HCT116 (cell line): ENCODE measurements around the gene SGPP2. TPM values are rescaled to one million over a fixed set of nuclear protein-coding genes. Genes with fewer than 3 reads are reported as not detected.

Experiments
- ATAC-seq: fragments of 200-7000 bp; cut with Tn5 transposase; 2 replicates; pipeline ENCODE4 v1.9.1; 2020; ENCODE audit warnings: mild to moderate bottlenecking, moderate library complexity
- BruUV-seq: library from RNA; stranded (reverse); fragments of 400-500 nt; replicated peaks from 2 replicates; lab custom pipeline; 2021; lab: Mats Ljungman, UMichigan
- CTCF ChIA-PET: fragments of 300-600 bp; sonication (Branson Sonifier 250); formaldehyde crosslinking; loops from one replicate; lab custom pipeline; 2021; ENCODE audit warnings: antibody characterized with exemption; lab: Charles Lee
- POLR2A ChIA-PET: fragments of 300-600, 350-600 bp; sonication (Branson Sonifier 250); formaldehyde crosslinking; loops from one replicate; lab custom pipeline; 2021; ENCODE audit warnings: antibody characterized with exemption; lab: Charles Lee
- RAD21 ChIA-PET, 2 experiments: fragments of 300-600 bp; sonication (Branson Sonifier 250); formaldehyde crosslinking; loops; one replicate each; lab custom pipeline; 2023; ENCODE audit warnings: low total read pairs in 2 of 2; ENCODE audit not compliant: uncharacterized antibody in 2 of 2, unreplicated experiment in 2 of 2, low non-redundant PET in 1 of 2; lab: Charles Lee
- DNase-seq: peaks from one replicate; pipeline ENCODE4 v3.0.0-alpha.2; 2010; ENCODE audit warnings: low read depth, low spot score
- H2AFZ ChIP-seq: fragments of 200-600 bp; shearing (Covaris generic), sonication (generic); 2 replicates; pipeline ENCODE4 v1.6.1; 2017; ENCODE audit warnings: low read depth, mixed run types, mixed read lengths, antibody characterized with exemption, low read length; ENCODE audit not compliant: poor library complexity, severe bottlenecking
- H3K27ac ChIP-seq: 2 replicates; pipeline ENCODE4 v1.5.1; 2012; ENCODE audit warnings: low read depth, low read length
- H3K27me3 ChIP-seq: fragments of 200-600 bp; sonication (generic); 2 replicates; pipeline ENCODE4 v1.6.1; 2016; ENCODE audit warnings: mixed run types, low read length, mixed read lengths; ENCODE audit not compliant: insufficient read depth
- H3K36me3 ChIP-seq, 2 experiments: fragments of 200-500 bp in 1 of 2; fragments of 200-600 bp in 1 of 2; sonication (Bioruptor generic) in 1 of 2; sonication (generic) in 1 of 2; 2 replicates each; pipeline versions ENCODE4 v1.5.1 to v1.6.1; 2014 to 2016; ENCODE audit warnings: low read length in 2 of 2, inconsistent platforms in 1 of 2, mixed read lengths in 1 of 2, mixed run types in 1 of 2; ENCODE audit not compliant: insufficient read depth in 2 of 2, control insufficient read depth in 1 of 2
- H3K4me1 ChIP-seq, 2 experiments: fragments of 200-600 bp in 1 of 2; sonication (generic) in 1 of 2; 2 replicates each; pipeline versions ENCODE4 v1.5.1 to v1.6.1; 2012 to 2017; ENCODE audit warnings: low read length in 2 of 2, inconsistent platforms in 1 of 2, mild to moderate bottlenecking in 1 of 2, mixed read lengths in 1 of 2, mixed run types in 1 of 2, moderate library complexity in 1 of 2; ENCODE audit not compliant: insufficient read depth in 2 of 2, control insufficient read depth in 1 of 2
- H3K4me2 ChIP-seq: fragments of 200-600 bp; sonication (generic); 2 replicates; pipeline ENCODE4 v1.6.1; 2017; ENCODE audit warnings: mixed run types, low read length, mixed read lengths
- H3K4me3 ChIP-seq, 2 experiments: fragments of 200-600 bp in 1 of 2; sonication (generic) in 1 of 2; replicated peaks in 1 of 2; 2 replicates each; pipeline ENCODE4 v1.5.1; 2011 to 2016; ENCODE audit warnings: low read length in 2 of 2, control low read depth in 1 of 2, low read depth in 1 of 2, mild to moderate bottlenecking in 1 of 2, mixed read lengths in 1 of 2, mixed run types in 1 of 2
- H3K79me2 ChIP-seq: fragments of 200-600 bp; sonication (generic); 2 replicates; pipeline ENCODE4 v1.6.1; 2017; ENCODE audit warnings: mild to moderate bottlenecking, mixed run types, low read length, moderate library complexity, mixed read lengths; ENCODE audit not compliant: insufficient read depth
- H3K9ac ChIP-seq: fragments of 200-600 bp; sonication (generic); 2 replicates; pipeline ENCODE4 v1.6.1; 2016; ENCODE audit warnings: low read length, mixed read lengths
- H3K9me2 ChIP-seq: fragments of 200-600 bp; sonication (generic), shearing (Covaris generic); 2 replicates; pipeline ENCODE4 v1.6.1; 2017; ENCODE audit warnings: mixed run types, mild to moderate bottlenecking, moderate library complexity; ENCODE audit not compliant: insufficient read depth
- H3K9me3 ChIP-seq, 2 experiments: fragments of 200-500 bp in 1 of 2; fragments of 200-600 bp in 1 of 2; sonication (Bioruptor generic) in 1 of 2; sonication (generic) in 1 of 2; 2 replicates each; pipeline ENCODE4 v1.6.1; 2014 to 2017; ENCODE audit warnings: low read length in 2 of 2, mixed read lengths in 2 of 2, inconsistent platforms in 1 of 2, low read depth in 1 of 2, mild to moderate bottlenecking in 1 of 2, mixed run types in 1 of 2, moderate library complexity in 1 of 2; ENCODE audit not compliant: control insufficient read depth in 1 of 2, insufficient read depth in 1 of 2
- H4K20me1 ChIP-seq: fragments of 200-600 bp; sonication (generic), shearing (Covaris generic); 2 replicates; pipeline ENCODE4 v1.6.1; 2017; ENCODE audit warnings: mixed run types, mild to moderate bottlenecking, moderate library complexity; ENCODE audit not compliant: insufficient read depth
- ATF3 ChIP-seq: IDR thresholded peaks from 2 replicates; pipeline ENCODE4 v1.6.1; 2012
- CBX3 ChIP-seq: IDR thresholded peaks from 2 replicates; pipeline ENCODE4 v1.6.1; 2012; ENCODE audit warnings: low read depth
- CEBPB ChIP-seq: IDR thresholded peaks from 2 replicates; pipeline ENCODE4 v1.6.1; 2012; ENCODE audit warnings: low read depth
- CTCF ChIP-seq, 3 experiments: fragments of 200-600 bp in 1 of 3; sonication (generic) in 1 of 3; IDR thresholded peaks in 2 of 3; conservative IDR thresholded peaks in 1 of 3; 2 replicates each; pipeline ENCODE4 v1.5.1; 2012 to 2017; ENCODE audit warnings: low read depth in 2 of 3, low read length in 2 of 3, antibody characterized with exemption in 1 of 3, borderline replicate concordance in 1 of 3, control low read depth in 1 of 3, mild to moderate bottlenecking in 1 of 3, mixed read lengths in 1 of 3, mixed run types in 1 of 3, moderate library complexity in 1 of 3; ENCODE audit not compliant: insufficient read depth in 1 of 3
- EGR1 ChIP-seq: IDR thresholded peaks from 2 replicates; pipeline ENCODE4 v1.6.1; 2012; ENCODE audit warnings: low read depth
- ELF1 ChIP-seq: IDR thresholded peaks from 2 replicates; pipeline ENCODE4 v1.6.1; 2012; ENCODE audit warnings: low read depth, borderline replicate concordance
- EZH2 ChIP-seq: fragments of 200-600 bp; sonication (generic); IDR thresholded peaks from 2 replicates; pipeline ENCODE4 v1.6.1; 2017; ENCODE audit warnings: antibody characterized with exemption, mixed run types
- EZH2phosphoT487 ChIP-seq: fragments of 200-600 bp; IDR thresholded peaks from 2 replicates; pipeline ENCODE4 v1.6.1; 2018; ENCODE audit warnings: antibody characterized with exemption, borderline replicate concordance
- FOSL1 ChIP-seq: IDR thresholded peaks from 2 replicates; pipeline ENCODE4 v1.6.1; 2012; ENCODE audit warnings: low read depth
- JUND ChIP-seq: IDR thresholded peaks from 2 replicates; pipeline ENCODE4 v1.6.1; 2012
- POLR2A ChIP-seq: IDR thresholded peaks from 2 replicates; pipeline ENCODE4 v1.7.0; 2011; ENCODE audit warnings: borderline replicate concordance; ENCODE audit not compliant: insufficient read depth, insufficient read length; ENCODE audit errors: extremely low read depth
- RAD21 ChIP-seq: IDR thresholded peaks from 2 replicates; pipeline ENCODE4 v1.6.1; 2012; ENCODE audit warnings: low read depth, mild to moderate bottlenecking
- SIN3A ChIP-seq: IDR thresholded peaks from 2 replicates; pipeline ENCODE4 v1.6.1; 2012; ENCODE audit warnings: low read depth
- SP1 ChIP-seq: IDR thresholded peaks from 2 replicates; pipeline ENCODE4 v1.6.1; 2012; ENCODE audit warnings: low read depth
- SRF ChIP-seq: IDR thresholded peaks from 2 replicates; pipeline ENCODE4 v1.6.1; 2012; ENCODE audit warnings: low read depth
- TCF7L2 ChIP-seq: IDR thresholded peaks from 2 replicates; pipeline ENCODE4 v1.7.0; 2011; ENCODE audit warnings: borderline replicate concordance, inconsistent platforms; ENCODE audit not compliant: insufficient read depth, insufficient read length; ENCODE audit errors: extremely low read depth
- YY1 ChIP-seq: IDR thresholded peaks from 2 replicates; pipeline ENCODE4 v1.6.1; 2011; ENCODE audit warnings: low read length, low read depth, moderate library complexity, mild to moderate bottlenecking; ENCODE audit not compliant: insufficient replicate concordance; ENCODE audit errors: extremely low read depth
- ZFX ChIP-seq: fragments of 450-650 bp; IDR thresholded peaks from 2 replicates; pipeline ENCODE4 v1.6.1; 2017
- ZNF274 ChIP-seq: fragments of 200-500 bp; sonication (Bioruptor generic); IDR thresholded peaks from 2 replicates; pipeline ENCODE4 v1.6.1; 2014; ENCODE audit warnings: mild to moderate bottlenecking, low read depth, low read length, inconsistent platforms
- intact Hi-C: fragments of 100-400 bp; cut with micrococcal nuclease; formaldehyde crosslinking; loops from 2 replicates; pipeline ENCODE4 v1.10.0; 2022
- total RNA-seq: library from RNA; stranded (reverse); gene quantifications from one replicate; pipeline ENCODE4 v1.2.1, GENCODE V29; 2021; ENCODE audit not compliant: unreplicated experiment
- TF ChIP-seq, protein P1 (sequence below): IDR thresholded peaks from 2 replicates; pipeline ENCODE4 v1.6.1; 2012; ENCODE audit warnings: low read depth

Gene SGPP2
- total RNA-seq, 1 experiment from 2014 or later = 1.6 TPM

- intact Hi-C loops = no loop called here
- H3K9ac ChIP-seq = no peak overlapping the region
- H2AFZ ChIP-seq = no peak overlapping the region
- ChIA-PET CTCF (no interaction called here), POLR2A (no interaction called here), RAD21 (no interaction called here)
- no TSS peak for BruUV-seq
- no peaks in the 10 kb centered on the region for H3K27me3 ChIP-seq
- no peaks in the 10 kb centered on the region for H3K79me2 ChIP-seq
- TF ChIP-seq ZFX = no peak
- no peak for TF ChIP-seq RAD21
- no peak for TF ChIP-seq FOSL1
- TF ChIP-seq JUND = no peak
- no peak for TF ChIP-seq SRF
- TF ChIP-seq EZH2phosphoT487 = no peak
- no peak for TF ChIP-seq SIN3A
- no peak for TF ChIP-seq EZH2
- TF ChIP-seq ATF3 = no peak
- TF ChIP-seq CTCF (IDR thresholded peaks at IDR 0.05 in 2 of 3, conservative IDR thresholded peaks at IDR 0.05 in 1 of 3; ENCODE audit: borderline replicate concordance in 1 of 3, insufficient read depth in 1 of 3, low read depth in 2 of 3, low read length in 2 of 3) = no peak
- TF ChIP-seq EGR1 = no peak
- TF ChIP-seq, protein P1, sequence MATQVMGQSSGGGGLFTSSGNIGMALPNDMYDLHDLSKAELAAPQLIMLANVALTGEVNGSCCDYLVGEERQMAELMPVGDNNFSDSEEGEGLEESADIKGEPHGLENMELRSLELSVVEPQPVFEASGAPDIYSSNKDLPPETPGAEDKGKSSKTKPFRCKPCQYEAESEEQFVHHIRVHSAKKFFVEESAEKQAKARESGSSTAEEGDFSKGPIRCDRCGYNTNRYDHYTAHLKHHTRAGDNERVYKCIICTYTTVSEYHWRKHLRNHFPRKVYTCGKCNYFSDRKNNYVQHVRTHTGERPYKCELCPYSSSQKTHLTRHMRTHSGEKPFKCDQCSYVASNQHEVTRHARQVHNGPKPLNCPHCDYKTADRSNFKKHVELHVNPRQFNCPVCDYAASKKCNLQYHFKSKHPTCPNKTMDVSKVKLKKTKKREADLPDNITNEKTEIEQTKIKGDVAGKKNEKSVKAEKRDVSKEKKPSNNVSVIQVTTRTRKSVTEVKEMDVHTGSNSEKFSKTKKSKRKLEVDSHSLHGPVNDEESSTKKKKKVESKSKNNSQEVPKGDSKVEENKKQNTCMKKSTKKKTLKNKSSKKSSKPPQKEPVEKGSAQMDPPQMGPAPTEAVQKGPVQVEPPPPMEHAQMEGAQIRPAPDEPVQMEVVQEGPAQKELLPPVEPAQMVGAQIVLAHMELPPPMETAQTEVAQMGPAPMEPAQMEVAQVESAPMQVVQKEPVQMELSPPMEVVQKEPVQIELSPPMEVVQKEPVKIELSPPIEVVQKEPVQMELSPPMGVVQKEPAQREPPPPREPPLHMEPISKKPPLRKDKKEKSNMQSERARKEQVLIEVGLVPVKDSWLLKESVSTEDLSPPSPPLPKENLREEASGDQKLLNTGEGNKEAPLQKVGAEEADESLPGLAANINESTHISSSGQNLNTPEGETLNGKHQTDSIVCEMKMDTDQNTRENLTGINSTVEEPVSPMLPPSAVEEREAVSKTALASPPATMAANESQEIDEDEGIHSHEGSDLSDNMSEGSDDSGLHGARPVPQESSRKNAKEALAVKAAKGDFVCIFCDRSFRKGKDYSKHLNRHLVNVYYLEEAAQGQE = no peak
- TF ChIP-seq CEBPB = no peak
- TF ChIP-seq YY1 = no peak
- TF ChIP-seq POLR2A = no peak
- TF ChIP-seq CBX3 = no peak
- no peak for TF ChIP-seq TCF7L2
- no peak for TF ChIP-seq ELF1
- no peak for TF ChIP-seq SP1
- TF ChIP-seq ZNF274 = no peak
- ATAC-seq (no peak), DNase-seq (no peak)
- H3K4me2 ChIP-seq = no peak overlapping the region
- H3K27ac ChIP-seq = no peak overlapping the region
- no peaks in the 10 kb centered on the region for H3K9me2 ChIP-seq
- no peak overlapping the region for H3K4me3 ChIP-seq
- no peaks in the 10 kb centered on the region; a peak in 1 of 4 replicates for H3K4me1 ChIP-seq
- no peaks in the 10 kb centered on the region for H3K9me3 ChIP-seq
- no peaks in the 10 kb centered on the region for H3K36me3 ChIP-seq
- H4K20me1 ChIP-seq = no peaks in the 10 kb centered on the region
These were observed 5.7 kb downstream of the SGPP2 start for GRCh38 chr2:222430071-222430470.
